SK-N-SH (cell line): ENCODE results near the gene MTMR1. TPM values are rescaled to one million over a fixed set of nuclear protein-coding genes. Genes with fewer than 3 reads are reported as not detected.

Experiments
- CTCF ChIA-PET: fragments of 300-600, 350-600 bp; formaldehyde crosslinking; extraction: SDS; loops from one replicate; lab custom pipeline; 2021; lab: Yijun Ruan, JAX
- POLR2A ChIA-PET: fragments of 350-600 bp; sonication (Branson Sonifier 250); formaldehyde crosslinking; extraction: SDS; loops from one replicate; lab custom pipeline; 2020; ENCODE audit warnings: antibody characterized with exemption, inconsistent platforms; lab: Yijun Ruan, JAX
- DNase-seq: peaks from one replicate; pipeline ENCODE4 v3.0.0; 2012
- H2AFZ ChIP-seq: fragments of 200-600 bp; sonication (generic); 2 replicates; pipeline ENCODE4 v1.8.1; 2016; ENCODE audit warnings: antibody characterized with exemption, mild to moderate bottlenecking, low read depth
- H3F3A ChIP-seq: fragments of 200-600 bp; sonication (generic); replicated peaks from 2 replicates; pipeline ENCODE3; 2016; ENCODE audit warnings: antibody characterized with exemption, mild to moderate bottlenecking; ENCODE audit not compliant: insufficient read depth
- H3K27ac ChIP-seq, 2 experiments: fragments of 200-500 bp in 1 of 2; fragments of 200-600 bp in 1 of 2; sonication (Bioruptor generic) in 1 of 2; sonication (generic), shearing (Covaris generic) in 1 of 2; 2 replicates each; pipeline versions ENCODE4 v1.5.1 to v1.6.1; 2014 to 2016; ENCODE audit warnings: low read depth in 2 of 2, inconsistent platforms in 1 of 2, low read length in 1 of 2, mild to moderate bottlenecking in 1 of 2, mixed read lengths in 1 of 2
- H3K27me3 ChIP-seq: fragments of 200-600 bp; sonication (generic), shearing (Covaris generic); 2 replicates; pipeline ENCODE4 v1.6.1; 2016; ENCODE audit warnings: mixed run types; ENCODE audit not compliant: insufficient read depth
- H3K36me3 ChIP-seq, 2 experiments: fragments of 200-500 bp in 1 of 2; fragments of 200-600 bp in 1 of 2; sonication (Bioruptor generic) in 1 of 2; sonication (generic) in 1 of 2; replicated peaks in 1 of 2; 2 replicates each; pipeline versions ENCODE3 to v1.5.1; 2014 to 2016; ENCODE audit warnings: low read length in 1 of 2, mild to moderate bottlenecking in 1 of 2; ENCODE audit not compliant: insufficient read depth in 2 of 2, control insufficient read depth in 1 of 2
- H3K4me1 ChIP-seq, 2 experiments: fragments of 200-500 bp in 1 of 2; fragments of 200-600 bp in 1 of 2; sonication (Bioruptor generic) in 1 of 2; sonication (generic), shearing (Covaris generic) in 1 of 2; 2 replicates each; pipeline versions ENCODE4 v1.5.1 to v1.6.1; 2014 to 2016; ENCODE audit warnings: low read depth in 1 of 2, low read length in 1 of 2, mixed run types in 1 of 2; ENCODE audit not compliant: insufficient read depth in 2 of 2, control insufficient read depth in 1 of 2
- H3K4me2 ChIP-seq: fragments of 200-600 bp; sonication (generic), shearing (Covaris generic); 2 replicates; pipeline ENCODE4 v1.6.1; 2017; ENCODE audit warnings: mixed run types
- H3K4me3 ChIP-seq, 2 experiments: fragments of 200-500 bp in 1 of 2; fragments of 200-600 bp in 1 of 2; sonication (Bioruptor generic) in 1 of 2; sonication (generic), shearing (Covaris generic) in 1 of 2; 2 replicates each; pipeline versions ENCODE4 v1.5.1 to v1.8.1; 2014 to 2016; ENCODE audit warnings: low read depth in 2 of 2, inconsistent platforms in 1 of 2, low read length in 1 of 2, mild to moderate bottlenecking in 1 of 2, mixed read lengths in 1 of 2, moderate library complexity in 1 of 2
- H3K79me2 ChIP-seq: fragments of 200-600 bp; sonication (generic); 2 replicates; pipeline ENCODE4 v1.8.1; 2017; ENCODE audit warnings: mild to moderate bottlenecking; ENCODE audit not compliant: insufficient read depth
- H3K9ac ChIP-seq: fragments of 200-600 bp; sonication (generic); 2 replicates; pipeline ENCODE4 v1.6.1; 2017; ENCODE audit warnings: mixed run types
- H3K9me2 ChIP-seq: fragments of 200-600 bp; sonication (generic); 2 replicates; pipeline ENCODE4 v1.6.1; 2017; ENCODE audit warnings: mixed run types
- H3K9me3 ChIP-seq: fragments of 200-600 bp; sonication (generic); 2 replicates; pipeline ENCODE4 v1.6.1; 2017; ENCODE audit warnings: mixed run types, mild to moderate bottlenecking, moderate library complexity
- H4K20me1 ChIP-seq: fragments of 200-600 bp; sonication (generic); 2 replicates; pipeline ENCODE4 v1.6.1; 2017; ENCODE audit warnings: mild to moderate bottlenecking, mixed run types; ENCODE audit not compliant: insufficient read depth
- CHD2 ChIP-seq: fragments of 150-350 bp; IDR thresholded peaks from 2 replicates; pipeline ENCODE4 v1.6.1; 2018; ENCODE audit warnings: low read length; ENCODE audit not compliant: partially characterized antibody
- CTCF ChIP-seq: fragments of 200-600 bp; sonication (generic); IDR thresholded peaks from 2 replicates; pipeline ENCODE4 v1.6.1; 2017; ENCODE audit warnings: antibody characterized with exemption, mild to moderate bottlenecking, moderate library complexity
- ELF1 ChIP-seq: IDR thresholded peaks from 2 replicates; pipeline ENCODE4 v1.4.0; 2012
- EP300 ChIP-seq, 2 experiments: IDR thresholded peaks; 2 replicates each; pipeline versions ENCODE4 v1.4.0 to v1.6.1; 2012; ENCODE audit warnings: borderline replicate concordance in 1 of 2, low read depth in 1 of 2, low read length in 1 of 2
- EZH2phosphoT487 ChIP-seq: fragments of 200-600 bp; sonication (generic); IDR thresholded peaks from 2 replicates; pipeline ENCODE4 v1.6.1; 2017; ENCODE audit warnings: low read depth, mixed run types, mild to moderate bottlenecking, antibody characterized with exemption, moderate library complexity, borderline replicate concordance
- FOXM1 ChIP-seq: IDR thresholded peaks from 2 replicates; pipeline ENCODE4 v1.4.0; 2012; ENCODE audit warnings: low read depth, mild to moderate bottlenecking
- GABPA ChIP-seq: IDR thresholded peaks from 2 replicates; pipeline ENCODE4 v1.4.0; 2012; ENCODE audit warnings: low read depth, mild to moderate bottlenecking
- JUND ChIP-seq: IDR thresholded peaks from 2 replicates; pipeline ENCODE4 v1.4.0; 2012
- MXI1 ChIP-seq: IDR thresholded peaks from 2 replicates; pipeline ENCODE4 v1.6.1; 2012; ENCODE audit warnings: mild to moderate bottlenecking, low read depth, low read length, improper control_type of control experiment
- NFIC ChIP-seq: IDR thresholded peaks from 2 replicates; pipeline ENCODE4 v1.4.0; 2012; ENCODE audit warnings: borderline replicate concordance
- PBX3 ChIP-seq: IDR thresholded peaks from 2 replicates; pipeline ENCODE4; 2012
- RCOR1 ChIP-seq: fragments of 150-350 bp; IDR thresholded peaks from 2 replicates; pipeline ENCODE4 v1.6.1; 2017; ENCODE audit warnings: antibody characterized with exemption, low read length
- RFX5 ChIP-seq: IDR thresholded peaks from 2 replicates; pipeline ENCODE4 v1.6.1; 2012; ENCODE audit warnings: mild to moderate bottlenecking, improper control_type of control experiment, low read length
- RXRA ChIP-seq: IDR thresholded peaks from 2 replicates; pipeline ENCODE4 v1.4.0; 2012; ENCODE audit warnings: low read depth, mild to moderate bottlenecking, borderline replicate concordance
- SIN3A ChIP-seq: IDR thresholded peaks from 2 replicates; pipeline ENCODE4 v1.6.1; 2012; ENCODE audit warnings: low read depth, mild to moderate bottlenecking, low read length, moderate library complexity, borderline replicate concordance
- YY1 ChIP-seq: IDR thresholded peaks from 2 replicates; pipeline ENCODE4 v1.4.0; 2012; ENCODE audit warnings: low read depth, mild to moderate bottlenecking
- WGBS: methylation state at CpG from one replicate; pipeline ENCODE4 v1.1.6; 2017; ENCODE audit warnings: low lambda C conversion rate; 5-methylcytosine and 5-hydroxymethylcytosine counted together
- polyA plus RNA-seq, 3 experiments: library from polyadenylated mRNA; depleted of rRNA; stranded (reverse); fragments of >200 nt; gene quantifications; 2 replicates each; pipeline ENCODE4 v1.2.3, GENCODE V29; 2012
- TF ChIP-seq, protein P1 (sequence below): IDR thresholded peaks from 2 replicates; pipeline ENCODE4 v1.4.0; 2012; ENCODE audit warnings: low read depth, borderline replicate concordance
- TF ChIP-seq, protein P2 (sequence below): fragments of 150-350 bp; IDR thresholded peaks from 2 replicates; pipeline ENCODE4 v1.6.1; 2017; ENCODE audit warnings: antibody characterized with exemption, low read length, low read depth, borderline replicate concordance
- TF ChIP-seq, protein P3 (sequence below): IDR thresholded peaks from 2 replicates; pipeline ENCODE4 v1.4.0; 2012; ENCODE audit warnings: low read depth, borderline replicate concordance

The MTMR1 gene
- polyA plus RNA-seq, 1 of the 3 experiments (the other 2 are of a cell fraction), result 17.0 TPM

- TF ChIP-seq PBX3 (no peak), JUND (no peak)
- no peak for DNase-seq
- CTCF ChIA-PET, result interaction anchor here (0.8 to 1.2 kb wide), 2 partner anchors 50 to 370 kb away, joined by 3 read pairs; no protein-coding TSS in a partner anchor
- Histone ChIP-seq H3K36me3 (peaks cover 0 to 2% of the 10 kb centered on the region in 2 experiments), H3K4me1 (peaks cover 0 to 5% of the 10 kb centered on the region in 2 experiments; a peak in 2 of 4 replicates), H3K27me3 (no peaks in the 10 kb centered on the region), H3K9me3 (no peaks in the 10 kb centered on the region), H3K9me2 (no peaks in the 10 kb centered on the region), H3F3A (no peaks in the 10 kb centered on the region), H2AFZ (no peak overlapping the region), H3K4me2 (no peak overlapping the region), H4K20me1 (no peaks in the 10 kb centered on the region), H3K9ac (no peak overlapping the region), H3K4me3 (no peak overlapping the region), H3K27ac (no peak overlapping the region), H3K79me2 (no peaks in the 10 kb centered on the region)
- POLR2A ChIA-PET, result no interaction called here
These were observed 19.4 kb downstream of the MTMR1 start for GRCh38 chrX:150712619-150713018.

GRCh38 chrX:150715184-150715583 lies 22.0 kb downstream of the MTMR1 start:
- 48% methylated on average over 2 of the region's 3 CpGs for WGBS
- Histone ChIP-seq H4K20me1 (no peaks in the 10 kb centered on the region), H3K27me3 (no peaks in the 10 kb centered on the region), H2AFZ (no peak overlapping the region), H3K4me2 (no peak overlapping the region), H3K4me1 (peaks cover 0 to 5% of the 10 kb centered on the region in 2 experiments; a peak in 2 of 4 replicates), H3K9me2 (no peaks in the 10 kb centered on the region), H3K27ac (no peak overlapping the region), H3K36me3 (no peaks in the 10 kb centered on the region), H3K79me2 (no peaks in the 10 kb centered on the region), H3F3A (no peaks in the 10 kb centered on the region), H3K9ac (no peak overlapping the region), H3K4me3 (no peak overlapping the region), H3K9me3 (no peaks in the 10 kb centered on the region)
- POLR2A ChIA-PET, result no interaction called here
- no peak for DNase-seq
- TF ChIP-seq, protein P1, sequence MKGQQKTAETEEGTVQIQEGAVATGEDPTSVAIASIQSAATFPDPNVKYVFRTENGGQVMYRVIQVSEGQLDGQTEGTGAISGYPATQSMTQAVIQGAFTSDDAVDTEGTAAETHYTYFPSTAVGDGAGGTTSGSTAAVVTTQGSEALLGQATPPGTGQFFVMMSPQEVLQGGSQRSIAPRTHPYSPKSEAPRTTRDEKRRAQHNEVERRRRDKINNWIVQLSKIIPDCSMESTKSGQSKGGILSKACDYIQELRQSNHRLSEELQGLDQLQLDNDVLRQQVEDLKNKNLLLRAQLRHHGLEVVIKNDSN, result no peak
- TF ChIP-seq, protein P2, sequence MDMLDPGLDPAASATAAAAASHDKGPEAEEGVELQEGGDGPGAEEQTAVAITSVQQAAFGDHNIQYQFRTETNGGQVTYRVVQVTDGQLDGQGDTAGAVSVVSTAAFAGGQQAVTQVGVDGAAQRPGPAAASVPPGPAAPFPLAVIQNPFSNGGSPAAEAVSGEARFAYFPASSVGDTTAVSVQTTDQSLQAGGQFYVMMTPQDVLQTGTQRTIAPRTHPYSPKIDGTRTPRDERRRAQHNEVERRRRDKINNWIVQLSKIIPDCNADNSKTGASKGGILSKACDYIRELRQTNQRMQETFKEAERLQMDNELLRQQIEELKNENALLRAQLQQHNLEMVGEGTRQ, result no peak
- TF ChIP-seq CHD2 (no peak), EP300 (IDR thresholded peaks at IDR 0.05; ENCODE audit: borderline replicate concordance in 1 of 2, low read depth in 1 of 2, low read length in 1 of 2) (no peak), YY1 (no peak), ELF1 (no peak), RFX5 (no peak), FOXM1 (no peak), RXRA (no peak), GABPA (no peak), SIN3A (no peak), RCOR1 (no peak), EZH2phosphoT487 (no peak), MXI1 (no peak), NFIC (no peak), CTCF (no peak)
- TF ChIP-seq, protein P3, sequence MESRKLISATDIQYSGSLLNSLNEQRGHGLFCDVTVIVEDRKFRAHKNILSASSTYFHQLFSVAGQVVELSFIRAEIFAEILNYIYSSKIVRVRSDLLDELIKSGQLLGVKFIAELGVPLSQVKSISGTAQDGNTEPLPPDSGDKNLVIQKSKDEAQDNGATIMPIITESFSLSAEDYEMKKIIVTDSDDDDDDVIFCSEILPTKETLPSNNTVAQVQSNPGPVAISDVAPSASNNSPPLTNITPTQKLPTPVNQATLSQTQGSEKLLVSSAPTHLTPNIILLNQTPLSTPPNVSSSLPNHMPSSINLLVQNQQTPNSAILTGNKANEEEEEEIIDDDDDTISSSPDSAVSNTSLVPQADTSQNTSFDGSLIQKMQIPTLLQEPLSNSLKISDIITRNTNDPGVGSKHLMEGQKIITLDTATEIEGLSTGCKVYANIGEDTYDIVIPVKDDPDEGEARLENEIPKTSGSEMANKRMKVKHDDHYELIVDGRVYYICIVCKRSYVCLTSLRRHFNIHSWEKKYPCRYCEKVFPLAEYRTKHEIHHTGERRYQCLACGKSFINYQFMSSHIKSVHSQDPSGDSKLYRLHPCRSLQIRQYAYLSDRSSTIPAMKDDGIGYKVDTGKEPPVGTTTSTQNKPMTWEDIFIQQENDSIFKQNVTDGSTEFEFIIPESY, result no peak
- CTCF ChIA-PET, result interaction anchor here (0.8 to 2.0 kb wide), 7 partner anchors 9 to 764 kb away, joined by 3 to 6 read pairs (median 3); no protein-coding TSS in a partner anchor
